ENCODE data around the gene ANKRD12. TPM values are rescaled to one million over a fixed set of nuclear protein-coding genes. Genes with fewer than 3 reads are reported as not detected.

The ANKRD12 gene
- total RNA-seq (2022; extraction: Qiagen RNA extraction): 3.3 to 5.1 TPM (median 4.0 TPM) in 5 replicates

GRCh38 chr18:9136315-9137155, at the start of gene ANKRD12:
ANKRD12 (plus strand) TSS chr18:9136781; CDS start chr18:9182433, 45,652 bp downstream.

GRCh38 chr18:9102508-9103375, 33.8 kb upstream of the ANKRD12 start, which contains the start of gene NDUFV2:
NDUFV2 (plus strand) TSS chr18:9102699; CDS start chr18:9102744, 45 bp downstream.

GRCh38 chr18:9334329-9334972, 197.9 kb downstream of the ANKRD12 start, which contains the start of gene TWSG1:
TWSG1 (plus strand) TSS chr18:9334773; CDS start chr18:9337230, 2,457 bp downstream.

Other genes with a start within 250 kb of the ANKRD12 start
- 118 to 129 TPM (median 120 TPM) in 5 replicates for gene NDUFV2, start 34.1 kb upstream of the ANKRD12 start, total RNA-seq (2022; extraction: Qiagen RNA extraction)
- gene TWSG1, start 198.0 kb downstream of the ANKRD12 start, total RNA-seq (2022; extraction: Qiagen RNA extraction): 13.5 to 19.0 TPM (median 16.7 TPM) in 5 replicates

Data from A549 treated with CORT108297 at 1 μM for 4 hours (cell line).